Stimulated activated CD4-positive, alpha-beta T cell treated with anti-CD3 and anti-CD28 coated beads, Interleukin-2, amount 100 ng/mL, for 4 hours (primary cell): ENCODE measurements around the gene LSR.

Experiments
- DNase-seq: peaks from one replicate; pipeline ENCODE4 v3.0.0-alpha.2; 2020; ENCODE audit warnings: low read depth

LSR gene

GRCh38 chr19:35248310-35249145, at the start of gene LSR:
Gene LSR (plus strand): TSS chr19:35249002. CDS start chr19:35249023, 21 bp downstream.
- DNase-seq, result peak; percentile 55

GRCh38 chr19:35199481-35199880, 49.3 kb upstream of the LSR start:
- no peak for DNase-seq

- no peak for DNase-seq
Observed at GRCh38 chr19:35202722-35203688, 45.8 kb upstream of the LSR start.

DNA sequence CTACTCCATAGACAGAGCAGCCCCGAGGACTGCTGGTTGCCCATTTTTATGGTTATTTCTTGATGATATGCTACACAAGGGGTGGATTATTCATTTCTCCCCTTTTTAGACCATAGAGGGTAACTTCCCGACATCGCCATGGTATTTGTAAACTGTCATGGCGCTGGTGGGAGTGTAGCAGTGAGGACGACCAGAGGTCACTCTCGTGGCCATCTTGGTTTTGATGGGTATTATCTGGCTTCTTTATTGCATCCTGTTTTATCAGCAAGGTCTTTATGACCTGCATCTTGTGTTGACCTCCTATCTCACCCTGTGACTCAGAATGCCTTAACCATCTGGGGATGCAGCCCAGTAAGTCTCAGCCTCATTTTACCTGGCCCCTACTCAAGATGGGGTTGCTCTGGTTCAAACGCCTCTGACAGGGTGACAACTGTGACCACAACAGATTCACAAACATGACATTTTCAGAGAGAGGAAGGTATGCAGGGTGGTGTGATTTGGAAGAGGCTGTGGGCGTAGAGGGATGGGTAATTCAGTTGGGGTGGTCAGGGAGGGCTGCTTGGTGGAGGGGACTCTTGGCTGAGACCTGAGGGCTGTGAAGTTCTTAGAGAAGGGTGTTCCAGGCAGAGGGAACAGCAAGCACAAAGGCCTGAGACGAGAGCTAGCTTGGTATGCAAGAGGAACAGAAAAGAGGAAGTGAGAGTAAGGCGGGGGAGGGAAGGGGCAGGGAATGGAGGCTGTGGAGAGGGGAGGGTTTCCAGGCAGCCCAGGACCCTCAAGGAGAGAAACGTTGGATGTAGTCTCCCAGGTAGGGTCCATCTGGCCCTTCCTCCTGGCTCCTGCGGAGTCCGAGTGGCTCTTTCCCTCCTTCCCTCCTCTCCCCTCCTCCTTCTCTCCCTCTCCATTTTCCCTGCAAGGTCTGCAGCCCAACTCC, 43.7 kb upstream of the LSR start:
- no peak for DNase-seq

DNA sequence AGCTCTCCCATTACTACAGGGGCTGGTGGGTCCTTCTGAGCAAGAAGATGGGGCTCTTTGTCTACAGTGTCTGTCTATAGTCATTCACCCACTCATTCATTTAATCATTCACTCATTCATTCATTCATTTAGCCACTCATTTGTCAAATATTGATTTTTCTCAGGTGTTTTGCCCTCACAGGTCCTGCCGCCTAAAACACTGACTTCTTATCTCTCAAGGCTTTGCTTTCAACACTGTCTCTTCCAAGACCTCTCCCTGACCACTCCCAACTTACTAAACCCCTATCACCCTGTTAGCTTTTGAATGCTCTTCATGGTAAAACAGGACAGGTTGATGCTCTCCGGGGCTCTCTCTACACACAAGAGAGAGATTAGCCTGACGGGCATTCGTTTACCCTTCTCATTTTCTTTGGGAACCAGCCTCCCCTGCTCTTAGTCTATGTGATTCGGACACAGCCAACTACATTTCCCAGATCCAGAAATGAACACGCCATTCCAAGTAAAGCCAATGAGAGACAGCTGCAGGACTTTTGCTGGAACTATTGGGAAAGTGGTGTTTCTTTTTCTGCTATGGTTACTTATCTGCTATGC, 43.0 kb upstream of the LSR start:
- no peak for DNase-seq

DNA sequence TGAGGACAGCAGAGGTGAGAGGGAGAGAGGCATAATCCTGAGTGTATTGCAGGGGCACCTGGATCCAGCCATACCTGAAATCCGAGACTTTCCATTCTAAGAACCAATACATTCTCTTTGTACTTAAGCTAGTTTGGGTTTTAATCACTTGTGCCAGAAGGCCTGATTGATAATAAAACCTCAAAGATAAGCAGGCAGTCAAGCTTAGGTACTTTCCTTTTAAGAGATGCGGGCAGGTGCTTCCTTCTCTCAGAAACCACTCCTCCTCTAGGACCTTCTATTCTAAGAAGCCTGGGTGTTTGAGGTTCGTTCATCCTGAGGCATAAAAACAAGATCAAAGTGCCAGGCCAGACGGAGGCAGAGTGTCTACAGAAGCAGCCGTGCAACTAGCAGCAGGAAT, 42.4 kb upstream of the LSR start:
- DNase-seq, result peak; percentile 31

GRCh38 chr19:35206855-35207254, 41.9 kb upstream of the LSR start:
- DNase-seq, result no peak

- DNase-seq, result peak; percentile 17
Observed at GRCh38 chr19:35207391-35207871, 41.4 kb upstream of the LSR start.

DNA sequence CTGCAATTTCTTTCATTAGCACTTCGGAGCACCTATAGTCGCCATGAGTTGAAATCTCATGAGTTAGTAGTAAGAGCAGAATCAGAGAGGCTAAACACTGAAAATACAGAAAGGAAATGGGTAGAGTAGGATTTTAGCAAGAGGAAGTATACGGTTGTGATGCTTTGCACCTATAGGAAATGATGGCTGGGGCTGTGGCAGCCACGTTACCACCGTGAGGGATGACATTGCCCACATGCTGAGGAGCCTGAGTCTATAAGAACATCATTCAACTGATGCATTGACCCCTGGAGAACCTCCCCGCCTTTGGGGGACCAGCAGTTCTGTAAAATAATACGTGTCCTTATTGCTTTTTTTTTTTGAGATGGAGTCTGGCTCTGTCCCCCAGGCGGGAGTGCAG, 40.7 kb upstream of the LSR start:
- DNase-seq, result no peak

GRCh38 chr19:35209646-35210045, 39.2 kb upstream of the LSR start:
- no peak for DNase-seq

GRCh38 chr19:35211545-35212230, 37.1 kb upstream of the LSR start:
- DNase-seq, result peak; percentile 41

GRCh38 chr19:35212241-35212640, 36.6 kb upstream of the LSR start:
- DNase-seq, result no peak

- peak; percentile 74 for DNase-seq
Observed at GRCh38 chr19:35213663-35214632, 34.9 kb upstream of the LSR start.

DNA sequence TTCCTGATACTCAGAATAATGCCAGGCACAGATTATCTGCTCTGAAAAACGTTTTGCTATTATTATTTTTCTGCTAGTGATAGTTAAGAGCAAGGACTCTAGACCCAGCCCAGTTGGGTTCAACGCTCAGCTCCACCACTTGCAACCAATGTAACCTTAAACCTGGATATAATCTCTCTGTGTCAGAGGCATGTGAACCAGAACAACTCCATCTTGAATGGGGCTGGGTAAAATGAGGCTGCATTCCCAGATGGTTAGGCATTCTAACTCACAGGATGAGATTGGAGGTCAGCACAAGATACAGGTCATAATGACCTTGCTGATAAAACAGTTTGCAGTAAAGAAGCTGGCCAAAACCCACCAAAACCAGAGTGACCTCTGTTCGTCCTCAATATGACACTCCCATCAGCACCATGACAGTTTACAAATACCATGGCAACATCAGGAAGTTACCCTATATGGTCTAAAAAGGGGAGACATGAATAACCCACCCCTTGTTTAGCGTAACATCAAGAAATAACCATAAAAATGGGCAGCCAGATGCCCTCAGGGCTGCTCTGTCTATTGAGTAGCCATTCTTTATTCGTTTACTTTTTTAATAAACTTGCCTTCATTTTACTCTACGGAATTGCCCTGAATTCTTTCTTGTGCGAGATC, 33.9 kb upstream of the LSR start:
- no peak for DNase-seq

DNA sequence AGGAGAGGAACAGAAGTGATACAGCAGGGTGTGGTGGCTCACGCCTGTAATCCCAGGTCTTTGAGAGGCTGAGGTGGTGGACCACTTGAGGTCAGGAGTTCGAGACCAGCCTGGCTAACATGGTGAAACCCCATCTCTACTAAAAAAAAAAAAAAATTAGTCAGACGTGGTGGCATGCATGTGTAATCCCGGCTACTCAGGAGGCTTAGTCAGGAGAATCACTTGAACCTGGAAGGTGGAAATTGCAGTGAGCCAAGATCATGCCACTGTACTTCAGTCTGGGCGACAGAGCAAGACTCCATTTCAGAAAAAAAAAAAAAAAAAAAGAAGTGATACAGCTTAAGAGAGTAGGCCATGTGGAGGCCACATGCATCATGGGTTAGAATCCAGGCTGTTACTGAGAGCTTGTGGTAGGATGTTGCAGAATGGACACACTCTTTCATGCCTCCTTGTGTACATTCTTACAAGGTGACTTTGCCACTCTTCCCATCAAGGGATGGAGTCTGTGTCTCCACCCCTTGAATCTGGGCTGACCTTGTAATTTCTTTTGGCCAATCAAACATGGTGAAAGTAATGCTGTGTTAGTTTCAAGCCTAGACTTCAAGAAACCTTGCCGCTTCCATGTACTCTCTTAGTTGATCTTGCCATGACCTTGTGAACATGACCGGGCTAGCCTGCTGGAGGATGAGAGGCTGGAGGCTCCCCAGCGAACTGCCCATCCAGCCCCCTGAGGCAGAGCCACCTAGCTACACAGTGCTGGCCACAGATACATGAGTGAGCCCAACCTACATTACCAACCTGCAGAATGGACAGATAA, 32.6 kb upstream of the LSR start:
- no peak for DNase-seq

DNA sequence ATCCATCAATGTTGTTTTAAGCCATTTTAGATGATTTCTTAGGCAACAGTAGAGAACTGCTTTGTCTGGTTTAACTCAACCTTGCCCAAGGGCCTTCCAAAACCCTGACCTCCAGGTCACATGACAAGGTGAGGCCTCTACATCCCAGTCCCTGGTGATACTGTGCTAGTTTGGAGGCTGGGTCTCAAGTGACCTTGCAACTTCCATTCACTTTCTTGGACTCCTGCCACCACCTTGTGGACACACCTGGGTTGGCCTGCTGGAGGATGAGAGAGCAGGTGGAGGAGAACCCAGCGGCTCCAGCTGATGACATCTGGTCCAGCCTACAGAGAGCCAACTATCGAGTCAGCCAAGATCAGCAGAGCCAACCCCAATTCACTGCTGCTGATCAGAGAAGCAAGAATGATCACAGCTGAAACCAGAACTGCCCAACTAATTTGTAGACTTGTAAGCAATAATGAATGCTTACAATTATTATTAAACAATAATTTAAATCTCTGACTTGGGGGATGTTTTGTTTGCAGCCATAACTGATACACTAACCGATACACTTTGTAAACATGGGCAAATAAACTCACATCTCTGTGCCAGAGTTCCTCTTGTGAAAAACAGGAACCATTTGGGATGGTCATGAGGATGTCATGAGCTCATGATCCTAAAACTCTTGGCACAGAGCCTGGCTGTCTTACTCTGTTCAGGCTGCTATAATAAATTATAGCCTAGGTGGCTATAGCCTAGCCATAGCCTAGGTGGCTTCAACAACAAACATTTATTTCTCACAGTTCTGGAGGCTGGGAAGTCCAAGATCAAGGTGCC, 31.8 kb upstream of the LSR start:
- DNase-seq, result no peak

DNA sequence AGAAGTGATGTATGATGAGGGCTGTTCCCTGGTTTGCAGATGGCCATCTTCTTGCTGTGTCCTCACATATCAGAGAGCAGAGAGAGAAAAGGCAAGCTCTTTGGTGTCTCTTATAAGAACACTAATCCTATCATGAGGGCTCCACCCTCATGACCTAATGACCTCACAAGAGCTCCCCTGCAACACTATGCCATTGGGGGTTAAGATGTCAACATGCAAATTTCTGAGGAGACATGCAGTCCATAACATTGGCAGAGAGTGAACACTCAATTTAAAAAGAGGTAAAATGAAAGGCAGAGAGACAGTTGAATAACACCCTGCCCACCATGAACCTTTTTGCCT, 31.2 kb upstream of the LSR start:
- DNase-seq, result no peak
